ENCODE data around the gene SPRY1.

Gene SPRY1, protein sequence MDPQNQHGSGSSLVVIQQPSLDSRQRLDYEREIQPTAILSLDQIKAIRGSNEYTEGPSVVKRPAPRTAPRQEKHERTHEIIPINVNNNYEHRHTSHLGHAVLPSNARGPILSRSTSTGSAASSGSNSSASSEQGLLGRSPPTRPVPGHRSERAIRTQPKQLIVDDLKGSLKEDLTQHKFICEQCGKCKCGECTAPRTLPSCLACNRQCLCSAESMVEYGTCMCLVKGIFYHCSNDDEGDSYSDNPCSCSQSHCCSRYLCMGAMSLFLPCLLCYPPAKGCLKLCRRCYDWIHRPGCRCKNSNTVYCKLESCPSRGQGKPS

DNA sequence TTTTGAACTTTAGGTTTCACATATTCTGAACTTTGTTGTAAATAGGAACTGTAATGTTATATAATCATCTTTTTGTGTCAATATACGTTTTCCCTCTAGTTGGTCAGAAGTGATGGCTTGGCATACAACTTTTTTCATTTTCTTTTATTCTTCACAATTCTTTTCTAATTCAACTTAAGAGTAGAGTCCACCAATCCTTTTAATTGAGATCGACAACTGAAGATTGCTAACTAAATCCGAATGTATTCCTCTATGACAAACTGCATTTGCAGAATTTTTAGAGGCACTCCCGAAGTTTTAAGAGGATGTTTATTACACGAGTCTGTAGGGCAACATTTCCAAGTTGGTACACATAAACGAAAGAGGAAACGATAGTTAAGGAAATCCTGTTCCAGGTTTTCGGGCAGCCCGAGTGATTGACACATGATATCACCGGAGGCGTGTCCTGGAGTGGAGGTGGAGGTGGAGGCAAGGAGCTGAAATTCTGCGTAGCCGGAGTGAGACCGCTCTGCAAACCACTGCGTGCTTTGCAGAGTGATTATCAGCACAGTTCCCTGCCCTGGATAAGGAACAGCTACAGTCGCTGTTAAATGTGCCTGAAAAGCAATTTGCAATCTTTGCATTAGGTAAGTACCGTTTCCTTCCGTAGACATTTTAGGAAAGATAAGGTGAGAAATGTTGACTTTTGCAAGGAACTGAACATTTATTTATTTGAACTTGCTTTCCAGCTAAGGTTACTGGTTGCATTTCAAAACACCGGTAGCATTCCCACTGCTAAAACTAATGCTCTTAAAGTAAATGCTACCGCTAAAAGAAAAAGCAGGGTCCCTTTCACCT is at the start of gene SPRY1:
TSS of gene SPRY1 (plus strand) at position 489 of the 837 bp plus-strand sequence. CDS start 4,797 bp downstream, outside the sequence.
- peak; percentile 82 for DNase-seq

DNA sequence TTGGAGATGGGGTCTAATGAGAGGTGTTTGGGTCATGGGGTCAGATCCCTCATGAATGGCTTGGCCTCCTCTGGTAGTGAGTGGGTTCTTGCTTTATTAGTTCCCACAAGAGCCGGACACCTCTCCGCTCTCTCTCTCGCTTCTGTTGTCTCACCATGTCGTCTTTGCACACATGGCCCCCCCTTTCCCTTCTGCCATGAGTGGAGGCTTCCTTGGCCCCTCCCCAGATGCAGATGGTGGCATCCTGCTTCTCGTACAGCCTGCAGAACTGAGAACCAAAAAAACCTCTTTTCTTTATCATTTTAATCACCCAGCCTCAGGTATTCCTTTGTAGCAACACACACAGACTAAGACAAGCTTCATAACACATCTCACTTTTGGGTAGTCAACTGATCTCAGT is 49.6 kb upstream of the SPRY1 start:
- no peak for DNase-seq

DNA sequence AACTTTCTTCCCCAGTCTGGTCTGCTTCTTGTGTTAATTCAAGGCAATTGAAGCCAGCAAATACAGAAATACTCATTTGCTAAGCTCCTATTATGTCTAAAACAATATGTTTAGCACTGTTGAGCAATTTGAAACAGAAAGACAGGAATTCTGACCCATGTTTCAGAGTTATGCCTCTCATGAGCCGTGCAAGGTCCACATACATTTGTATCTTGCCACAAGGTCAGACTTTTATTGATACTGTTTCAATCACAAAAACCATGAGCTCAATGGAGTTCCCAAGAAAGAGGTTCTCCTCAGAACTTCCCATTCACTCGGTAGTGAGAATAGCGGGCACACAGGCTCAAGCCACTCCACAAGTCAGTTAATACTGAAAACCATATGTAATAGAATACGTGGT is 47.6 kb upstream of the SPRY1 start:
- DNase-seq = no peak

DNA sequence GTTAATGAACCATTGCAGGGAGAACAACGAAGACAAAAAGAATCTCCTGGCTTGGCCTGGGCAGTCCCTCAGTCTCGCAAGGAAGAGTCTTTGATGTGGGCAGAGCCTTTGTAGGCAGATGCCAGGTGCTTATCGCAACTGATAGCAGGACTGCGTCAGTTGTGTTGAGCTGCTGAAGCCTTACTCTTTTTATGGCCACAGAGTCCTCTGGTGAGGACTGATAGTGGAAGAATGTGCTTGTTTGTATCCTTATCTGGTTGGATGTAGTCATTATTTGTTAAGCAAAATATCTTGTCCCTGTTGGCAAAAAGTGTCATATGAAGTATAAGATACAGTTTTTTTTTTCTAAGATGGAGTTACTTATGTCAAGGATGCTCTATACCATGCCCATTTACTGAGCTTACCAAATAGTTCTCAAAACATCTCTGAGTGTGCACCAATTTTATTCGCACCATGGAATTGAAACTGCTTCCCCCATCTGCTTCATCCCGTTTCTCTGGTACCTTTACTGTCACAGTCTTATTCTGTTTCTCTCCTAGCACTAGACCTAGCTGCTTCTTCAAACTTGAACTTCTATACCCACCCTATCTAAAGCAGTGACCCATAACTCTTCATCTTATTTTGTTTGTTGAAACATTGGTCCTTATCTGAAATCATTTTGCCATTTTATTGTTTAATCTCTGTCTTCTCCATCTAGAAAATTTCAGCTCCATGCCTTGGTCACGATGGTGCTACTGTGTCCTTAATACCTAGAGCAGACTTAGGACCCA is 47.0 kb upstream of the SPRY1 start:
- no peak for DNase-seq

DNA sequence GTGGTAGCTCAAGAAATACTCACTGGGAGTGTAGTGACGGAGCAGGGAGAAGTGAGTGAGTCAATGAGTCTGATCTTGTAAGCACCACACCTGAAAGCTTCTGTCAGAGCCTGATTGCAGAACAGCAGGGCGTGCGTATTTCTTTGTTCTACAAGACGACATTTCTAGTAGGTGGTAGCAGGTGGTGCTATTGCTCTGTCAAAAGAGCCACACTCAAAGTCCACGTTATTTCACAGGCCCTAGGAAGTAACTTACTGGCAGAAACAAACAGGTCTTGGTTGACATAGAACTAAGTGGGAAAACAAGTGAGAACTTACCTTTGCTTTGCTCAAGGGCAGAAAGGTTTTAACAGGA is 46.4 kb upstream of the SPRY1 start:
- no peak for DNase-seq

DNA sequence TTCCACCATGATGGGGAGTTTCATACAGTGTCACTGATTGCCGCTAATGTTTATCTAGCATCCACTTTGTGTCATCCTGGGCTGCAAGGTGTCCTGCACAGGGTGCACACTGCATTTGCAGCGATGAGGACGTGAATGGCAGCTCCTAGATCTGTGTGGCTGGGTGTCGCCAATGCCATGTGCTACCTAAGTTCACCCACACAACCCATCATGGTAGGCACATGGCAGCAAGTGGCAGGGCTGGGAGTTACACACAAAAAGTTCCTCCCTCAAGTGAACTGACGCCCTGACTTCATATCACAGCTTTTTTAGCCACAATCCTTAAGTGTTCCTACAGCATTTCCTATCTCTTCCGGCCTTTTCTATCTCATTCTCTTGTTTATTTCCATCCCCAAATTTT is 45.9 kb upstream of the SPRY1 start:
- DNase-seq = no peak

DNA sequence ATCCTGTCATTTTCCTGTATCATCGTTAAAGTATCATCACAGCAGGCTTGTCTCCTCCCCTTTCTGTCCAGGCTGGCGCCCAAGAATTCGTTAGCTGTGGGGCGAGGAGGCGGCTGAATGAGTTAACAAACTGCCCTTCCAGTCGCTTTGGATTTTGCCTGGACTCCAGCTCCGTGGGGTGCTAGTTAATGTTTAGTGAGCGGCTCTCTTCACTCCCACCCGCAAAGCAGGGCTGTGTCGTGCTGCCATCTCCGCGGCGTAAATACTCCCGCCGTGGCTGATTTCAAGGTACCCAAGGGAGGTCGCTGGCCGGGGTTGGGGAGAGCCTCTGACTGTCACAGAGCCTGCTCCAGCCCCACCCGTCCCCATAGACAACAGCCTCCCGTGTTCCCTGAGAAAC is 44.9 kb upstream of the SPRY1 start:
- no peak for DNase-seq

DNA sequence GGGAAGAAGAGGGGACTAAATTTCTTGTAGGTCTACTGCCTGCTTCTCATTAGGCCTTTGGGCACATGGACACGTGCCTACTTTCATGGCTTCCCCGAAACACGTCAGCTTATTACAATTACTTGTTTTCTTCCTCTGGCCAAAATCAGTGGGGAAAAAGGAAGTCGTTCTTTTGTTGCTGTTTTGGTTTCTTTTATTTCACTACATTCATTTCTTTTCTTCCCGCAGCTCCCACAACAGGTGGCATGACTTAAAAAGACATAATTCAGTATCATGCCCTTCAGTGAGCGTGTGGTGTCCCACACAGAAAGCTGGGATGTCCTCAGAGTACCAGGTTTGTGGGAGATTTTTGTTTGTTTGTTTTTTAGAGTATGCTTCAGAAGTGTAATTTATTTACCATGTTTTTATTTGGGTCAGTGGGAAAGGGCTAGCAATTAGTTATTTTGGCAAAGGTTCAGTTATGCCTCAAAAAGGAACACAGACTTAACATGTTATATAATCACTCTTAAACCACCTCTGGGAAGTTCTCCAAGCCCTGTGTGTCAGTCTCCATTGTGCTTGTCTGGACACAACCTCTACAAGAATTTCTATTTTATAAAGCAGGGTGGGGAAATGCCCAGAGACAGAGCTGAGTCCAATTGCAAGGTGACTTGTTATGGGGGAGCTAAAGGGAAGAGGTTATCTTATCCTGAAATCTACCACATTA is 44.2 kb upstream of the SPRY1 start:
- no peak for DNase-seq

DNA sequence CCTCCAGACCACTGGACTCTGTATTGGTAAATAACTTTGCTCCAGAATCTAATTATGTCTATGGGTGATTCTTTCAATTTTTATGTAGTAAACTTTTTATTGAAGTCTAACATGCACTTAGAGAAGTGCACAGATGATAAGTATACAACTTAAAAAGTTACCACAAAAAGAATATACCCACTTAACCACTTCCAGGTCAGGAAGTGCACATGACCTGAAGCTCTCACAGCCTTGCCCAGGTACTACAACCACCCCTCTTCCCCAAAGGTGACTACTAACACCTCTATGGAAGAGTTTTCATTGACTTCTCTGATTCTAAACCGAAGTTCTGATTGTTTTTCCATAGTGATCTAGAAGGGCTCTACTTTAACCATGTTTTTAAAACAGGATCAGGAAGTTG is 43.6 kb upstream of the SPRY1 start:
- no peak for DNase-seq

DNA sequence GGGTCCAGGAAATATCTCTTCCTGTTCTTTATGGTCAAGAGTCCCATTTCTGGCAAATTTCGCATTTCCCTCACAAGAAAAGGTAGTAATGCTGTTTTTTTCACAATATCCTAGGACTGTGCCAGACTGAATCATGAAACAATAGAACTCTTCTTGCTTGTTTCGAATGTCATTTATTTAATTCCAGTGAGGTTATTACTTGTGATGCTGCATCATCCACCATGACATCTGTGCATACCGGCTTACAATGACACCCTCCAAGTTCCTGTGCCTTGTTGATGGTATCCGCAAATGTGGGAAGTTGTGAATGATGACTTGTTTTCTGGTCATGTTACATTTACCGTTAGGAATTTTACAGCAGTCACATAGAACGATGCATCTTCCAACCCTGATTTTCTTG is 42.9 kb upstream of the SPRY1 start:
- no peak for DNase-seq

DNA sequence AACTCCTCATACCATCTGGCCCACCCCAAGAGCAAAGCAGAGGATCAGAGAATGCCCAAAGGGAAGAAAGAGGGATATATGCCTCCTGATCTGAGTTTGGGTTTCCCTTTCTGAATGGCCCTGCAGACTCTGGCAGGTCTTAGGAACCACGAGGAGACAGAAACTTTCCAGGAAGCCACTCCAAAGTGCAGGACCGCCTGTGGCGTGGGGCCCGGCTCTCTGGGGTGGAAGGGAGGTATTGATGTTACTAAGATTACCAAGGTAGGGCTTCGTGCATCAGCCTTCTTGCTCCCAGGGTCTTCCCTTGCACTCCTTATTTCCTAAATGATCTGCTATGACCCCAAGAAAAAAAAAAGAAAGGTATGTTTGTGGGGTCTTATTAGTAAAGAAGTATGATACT is 41.9 kb upstream of the SPRY1 start:
- DNase-seq = no peak

DNA sequence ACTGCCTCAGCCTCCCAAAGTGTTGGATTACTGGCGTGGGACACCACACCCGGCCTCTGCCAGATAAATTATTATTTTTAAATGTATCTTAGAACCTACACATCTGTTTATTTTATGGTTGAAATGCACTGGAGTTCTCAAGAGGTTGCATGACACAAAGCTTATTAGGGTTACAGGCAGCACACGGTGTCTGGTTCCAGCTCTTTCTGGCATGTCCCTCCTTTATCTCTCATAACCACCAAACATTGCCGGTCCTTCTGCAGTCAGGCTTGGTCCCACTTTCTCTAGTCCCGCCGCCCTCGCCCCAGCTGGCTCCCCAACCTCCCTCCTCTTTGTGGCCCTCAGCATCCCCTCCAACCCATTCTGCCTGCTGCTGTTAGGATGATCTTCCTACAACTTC is 39.7 kb upstream of the SPRY1 start:
- no peak for DNase-seq

DNA sequence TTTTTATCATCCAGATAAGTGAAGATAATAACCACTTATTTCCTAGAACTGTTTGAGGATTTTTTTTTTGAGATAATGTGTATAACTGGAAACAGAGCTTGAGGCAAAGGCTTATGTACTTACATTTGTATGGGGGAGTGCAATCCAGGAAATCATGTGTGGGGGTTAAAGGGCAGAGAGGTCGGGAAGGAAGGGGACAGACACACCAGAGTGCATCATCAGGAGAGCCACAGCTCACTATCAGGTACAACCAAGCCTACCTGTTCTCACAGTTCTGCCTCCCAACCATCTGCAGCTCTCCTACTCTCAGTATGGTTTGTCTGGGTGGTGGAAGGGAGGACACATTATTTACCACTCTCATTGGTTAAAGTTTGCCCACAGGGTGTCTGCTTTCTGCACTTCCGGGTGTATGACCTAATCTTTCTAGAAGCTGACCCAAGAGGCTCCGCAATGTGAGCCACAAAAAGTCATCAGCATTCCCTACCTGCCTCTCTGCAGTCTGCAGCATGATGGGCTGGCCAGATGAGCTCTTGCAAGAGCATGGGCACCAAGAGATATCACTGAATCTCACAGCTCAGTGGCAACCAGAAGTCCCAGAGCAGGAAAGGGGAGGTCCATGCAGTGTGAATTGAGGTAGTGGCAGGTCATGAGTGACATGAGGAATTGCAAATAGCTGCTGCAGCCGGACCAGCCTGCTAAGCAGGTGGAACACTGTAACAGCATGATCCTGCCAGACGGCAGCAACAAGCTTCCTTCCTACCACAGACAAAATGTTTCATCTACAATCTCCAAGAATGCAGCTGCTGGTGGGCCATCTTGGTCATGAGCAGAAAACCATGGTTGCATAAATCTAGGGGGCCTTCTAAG is 36.9 kb upstream of the SPRY1 start:
- DNase-seq = no peak

DNA sequence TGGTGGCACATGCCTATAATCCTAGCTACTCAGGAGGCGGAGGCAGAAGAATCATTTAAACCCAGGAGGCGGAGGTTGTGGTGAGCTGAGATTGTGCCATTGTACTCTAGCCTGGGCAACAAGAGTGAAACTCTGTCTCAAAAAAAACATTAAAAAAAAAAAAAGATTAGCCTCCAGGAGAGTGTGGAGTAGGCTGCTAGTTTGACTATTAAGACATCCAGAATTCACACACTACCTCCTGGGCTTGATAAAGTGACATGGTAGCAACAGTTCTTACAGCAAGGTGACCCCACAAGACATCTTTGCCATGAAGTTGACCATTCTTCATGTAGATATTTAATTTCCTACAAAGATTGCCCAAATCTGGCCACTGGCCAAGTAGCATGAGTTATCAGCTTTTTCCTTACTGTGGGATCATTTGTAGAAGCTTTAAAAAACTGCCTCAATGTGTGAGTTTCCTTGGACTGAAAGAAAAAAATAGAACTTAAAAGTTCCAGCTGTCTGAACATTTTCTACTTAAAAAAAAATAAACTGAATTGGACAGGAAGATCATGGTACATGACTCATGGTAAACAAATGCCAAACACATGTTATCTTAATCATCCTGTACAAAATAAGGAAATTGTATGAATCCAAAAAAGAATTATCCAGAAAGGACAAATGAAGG is 35.3 kb upstream of the SPRY1 start:
- DNase-seq = no peak

DNA sequence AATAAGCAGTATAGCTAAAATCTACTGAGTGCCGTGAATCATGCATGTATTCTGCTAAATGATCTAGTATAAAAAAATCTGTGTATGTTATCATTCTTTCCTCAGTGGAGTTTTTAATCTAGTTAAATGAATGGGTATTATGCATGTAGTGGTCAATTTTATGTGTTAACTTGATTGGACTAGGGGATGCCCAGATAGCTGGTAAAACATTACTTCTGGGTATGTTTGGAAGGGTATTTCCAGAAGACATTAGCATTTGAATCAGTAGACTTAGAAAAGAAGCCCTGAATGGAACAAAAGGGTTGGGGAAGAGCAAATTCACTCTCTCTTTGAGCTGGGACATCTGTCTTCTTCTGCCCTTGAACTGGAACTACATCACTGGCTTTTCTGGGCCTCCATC is 34.5 kb upstream of the SPRY1 start:
- DNase-seq = no peak

DNA sequence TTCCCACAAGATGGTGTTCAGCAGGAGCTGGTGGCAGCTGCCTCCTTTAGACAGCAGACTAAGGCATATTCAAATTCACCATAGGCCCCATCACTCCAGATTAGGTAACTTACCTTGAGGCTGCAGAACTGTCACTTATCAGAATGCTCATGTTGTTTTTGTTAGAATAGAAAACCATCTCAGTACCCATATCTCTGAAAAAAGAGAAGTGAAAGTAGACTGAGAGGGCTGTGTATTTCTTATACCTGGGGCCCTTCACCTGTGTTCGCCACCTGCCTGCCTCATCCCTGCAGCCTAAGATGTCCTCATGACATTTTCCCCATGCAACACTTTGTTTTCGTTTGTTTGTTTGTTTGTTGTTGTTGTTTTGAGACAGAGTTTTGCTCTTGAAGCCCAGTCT is 32.9 kb upstream of the SPRY1 start:
- no peak for DNase-seq

DNA sequence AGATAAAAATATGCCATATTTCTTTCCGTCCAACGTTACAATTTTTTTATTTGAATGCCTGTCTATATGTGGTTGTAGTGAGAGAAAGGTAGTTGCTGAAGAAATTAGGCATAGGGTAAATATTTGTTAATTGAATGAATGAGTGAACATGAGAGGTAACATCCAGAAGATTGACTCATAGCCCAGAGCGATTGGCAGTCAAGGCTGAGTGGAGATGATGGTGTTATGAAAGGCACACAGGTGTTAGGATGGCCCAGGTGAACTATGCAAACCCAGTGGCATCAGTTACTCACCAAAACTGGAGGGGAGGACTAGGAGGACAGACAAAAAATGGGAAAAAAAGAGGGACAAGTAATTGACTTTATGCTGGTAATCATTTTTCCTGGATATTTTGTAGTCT is 31.7 kb upstream of the SPRY1 start:
- DNase-seq = no peak

DNA sequence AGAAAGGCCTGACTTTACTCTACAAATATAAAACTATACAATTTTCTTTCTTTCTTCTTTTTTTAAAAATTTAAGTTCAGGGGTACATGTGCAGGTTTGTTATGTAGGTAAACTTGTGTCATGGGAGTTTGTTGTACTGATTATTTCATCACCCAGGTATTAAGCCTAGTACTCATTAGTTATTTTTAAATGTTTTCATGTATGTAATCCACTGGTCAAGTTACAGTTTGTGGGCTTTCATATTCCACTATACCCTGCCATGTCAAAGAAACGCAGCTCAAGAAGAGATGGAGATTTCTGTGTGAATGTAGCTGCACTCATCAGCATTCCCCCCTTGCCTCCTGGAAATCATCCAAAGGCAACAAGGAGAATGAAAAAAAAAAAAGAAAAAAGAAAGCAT is 31.2 kb upstream of the SPRY1 start:
- DNase-seq = no peak

DNA sequence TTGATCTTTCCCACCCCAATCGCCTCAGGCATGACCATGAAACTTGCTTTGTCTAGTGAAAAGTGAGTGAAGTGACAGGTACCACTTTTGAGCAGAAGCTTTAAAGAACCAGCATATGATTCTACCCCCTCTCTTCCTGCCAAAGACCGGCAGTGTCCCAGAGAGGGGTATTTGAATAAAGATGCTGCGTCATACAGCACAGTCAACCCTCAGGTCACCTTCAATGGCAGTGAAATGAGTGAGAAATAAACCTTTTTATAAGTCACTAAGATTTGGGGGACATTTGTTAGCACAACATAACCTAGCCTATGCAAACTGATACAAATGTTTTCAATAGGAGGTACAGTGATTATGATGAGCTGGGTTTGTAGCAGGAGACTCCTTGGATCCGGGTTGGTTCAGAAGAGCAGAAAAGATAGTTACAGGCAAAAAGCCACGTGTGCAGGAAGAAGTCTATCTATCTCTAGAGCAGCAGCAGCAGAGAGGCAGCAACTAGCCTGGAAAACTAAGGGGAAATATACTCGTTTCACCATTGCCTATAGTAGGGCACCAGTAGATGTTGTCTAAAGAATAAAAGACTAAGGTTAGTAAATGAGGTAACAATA is 30.3 kb upstream of the SPRY1 start:
- no peak for DNase-seq

DNA sequence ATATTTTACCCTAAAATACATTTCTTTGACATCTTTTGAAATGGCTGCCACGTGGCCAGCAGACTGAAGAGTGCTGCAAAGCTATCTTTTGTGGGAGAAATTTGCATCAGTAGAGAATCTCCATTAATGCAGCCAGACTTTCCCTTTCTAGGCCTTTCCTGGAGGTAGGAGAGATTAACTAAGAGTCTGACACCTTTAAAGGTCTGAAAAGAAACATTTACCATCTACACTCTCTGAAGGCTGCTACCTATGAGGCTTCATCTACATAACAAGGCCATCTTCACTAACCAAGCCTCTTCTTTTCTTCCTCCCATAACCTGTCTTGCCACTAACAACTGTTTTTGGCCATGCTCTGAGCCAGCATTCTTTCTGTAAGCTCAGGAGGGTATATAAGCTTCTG is 17.8 kb upstream of the SPRY1 start:
- no peak for DNase-seq

DNA sequence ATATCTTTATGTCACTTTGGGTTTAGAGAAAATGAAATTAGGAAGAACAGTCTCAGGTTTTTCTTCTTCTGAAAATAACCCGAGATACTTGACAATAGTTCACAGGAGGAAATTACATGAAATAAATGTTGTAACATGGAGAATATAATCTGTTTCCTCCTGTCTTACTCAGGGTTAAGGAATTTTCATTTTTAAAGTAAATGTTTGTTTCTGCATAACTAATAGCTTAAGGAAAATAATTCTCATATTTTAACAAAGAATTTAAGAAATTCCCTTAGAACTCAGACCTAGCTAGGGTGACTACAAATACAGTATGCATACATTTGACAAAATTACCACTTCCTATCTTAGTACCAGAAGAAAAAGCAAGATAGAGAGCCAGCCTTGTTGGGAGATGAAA is 17.2 kb upstream of the SPRY1 start:
- DNase-seq = no peak

Measured in SIG-M5 (cell line).